SU-DHL-6 (cell line): ENCODE data around the gene MT1G.

ENCODE experiments used
- H2AFZ ChIP-seq: fragments of 200-600 bp; sonication (generic); 2 replicates; pipeline ENCODE4 v1.6.1; 2014; ENCODE audit warnings: low read depth, mild to moderate bottlenecking, moderate library complexity, mixed read lengths, antibody characterized with exemption, low read length; ENCODE audit not compliant: severe bottlenecking
- H3F3A ChIP-seq: fragments of 200-600 bp; shearing (Covaris generic); 2 replicates; pipeline ENCODE4 v1.6.0; 2016; ENCODE audit warnings: antibody characterized with exemption, mild to moderate bottlenecking; ENCODE audit not compliant: insufficient read depth
- H3K27ac ChIP-seq: fragments of 200-600 bp; sonication (generic); 2 replicates; pipeline ENCODE4 v1.5.1; 2016; ENCODE audit warnings: low read depth, mild to moderate bottlenecking, low read length, moderate library complexity, mixed read lengths
- H3K27me3 ChIP-seq: fragments of 200-600 bp; sonication (generic), shearing (Covaris generic); 2 replicates; pipeline ENCODE4 v1.6.0; 2014; ENCODE audit warnings: mild to moderate bottlenecking, low read length
- H3K36me3 ChIP-seq: fragments of 200-600 bp; sonication (generic); 2 replicates; pipeline ENCODE4 v1.6.1; 2014; ENCODE audit warnings: mild to moderate bottlenecking, low read length, mixed read lengths
- H3K4me2 ChIP-seq: fragments of 300-600, 200-600 bp; shearing (Covaris generic), sonication (generic); 2 replicates; pipeline ENCODE4 v1.6.0; 2014; ENCODE audit warnings: low read length, low read depth, mild to moderate bottlenecking; ENCODE audit not compliant: poor library complexity, severe bottlenecking
- H3K4me3 ChIP-seq: fragments of 200-600 bp; sonication (generic); 2 replicates; pipeline ENCODE4 v1.5.1; 2014; ENCODE audit warnings: antibody characterized with exemption, low read length, mild to moderate bottlenecking, mixed read lengths; ENCODE audit not compliant: insufficient read depth, poor library complexity, severe bottlenecking
- H3K79me2 ChIP-seq: fragments of 200-600 bp; sonication (generic); 2 replicates; pipeline ENCODE4 v1.6.1; 2014; ENCODE audit warnings: mild to moderate bottlenecking, low read length, moderate library complexity; ENCODE audit not compliant: insufficient read depth
- H3K9ac ChIP-seq: fragments of 200-600 bp; sonication (generic); 2 replicates; pipeline ENCODE4 v1.7.0; 2014; ENCODE audit warnings: mild to moderate bottlenecking, low read length
- H3K9me2 ChIP-seq: fragments of 200-600 bp; sonication (generic); replicated peaks from 2 replicates; pipeline ENCODE4 v1.6.1; 2014; ENCODE audit warnings: low read length; ENCODE audit not compliant: insufficient read depth
- H3K9me3 ChIP-seq: fragments of 200-600 bp; sonication (generic); 2 replicates; pipeline ENCODE4 v1.6.1; 2014; ENCODE audit warnings: low read length, mixed read lengths; ENCODE audit not compliant: insufficient read depth
- H4K20me1 ChIP-seq: fragments of 200-600 bp; sonication (generic); 2 replicates; pipeline ENCODE4 v1.6.1; 2014; ENCODE audit warnings: low read depth, mild to moderate bottlenecking, antibody characterized with exemption, low read length, moderate library complexity, mixed read lengths
- CTCF ChIP-seq: fragments of 200-600 bp; sonication (generic); IDR thresholded peaks from one replicate; pipeline ENCODE4 v1.5.1; 2017; ENCODE audit warnings: antibody characterized with exemption, mild to moderate bottlenecking, low read length, moderate library complexity; ENCODE audit not compliant: insufficient read depth, poor library complexity, severe bottlenecking
- EZH2phosphoT487 ChIP-seq: fragments of 200-600 bp; sonication (generic), shearing (Covaris generic); conservative IDR thresholded peaks from 2 replicates; pipeline ENCODE4 v1.6.1; 2018; ENCODE audit warnings: mild to moderate bottlenecking, antibody characterized with exemption, low read length, moderate library complexity, mixed read lengths

Gene MT1G

DNA sequence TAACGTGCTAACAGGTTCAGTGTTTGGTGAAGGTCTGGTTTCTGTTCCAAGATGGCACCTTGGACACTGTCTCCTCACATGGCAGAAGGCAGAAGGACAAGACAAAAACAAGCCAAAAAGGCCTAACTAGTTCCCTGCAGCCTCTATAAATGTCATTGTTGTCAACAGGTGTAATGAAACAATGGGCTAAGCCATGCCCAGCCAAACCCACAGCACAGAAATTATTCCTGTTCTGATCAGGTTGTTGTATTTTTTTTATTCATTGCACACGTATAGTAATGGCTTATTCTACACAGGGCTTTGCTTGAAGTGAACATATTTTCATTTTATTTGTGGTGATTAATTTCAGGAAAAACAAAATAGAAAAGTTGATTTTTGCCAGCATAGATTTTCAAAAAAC lies 45.9 kb upstream of the MT1G start:
- H3K79me2 ChIP-seq = no peaks in the 10 kb centered on the region

DNA sequence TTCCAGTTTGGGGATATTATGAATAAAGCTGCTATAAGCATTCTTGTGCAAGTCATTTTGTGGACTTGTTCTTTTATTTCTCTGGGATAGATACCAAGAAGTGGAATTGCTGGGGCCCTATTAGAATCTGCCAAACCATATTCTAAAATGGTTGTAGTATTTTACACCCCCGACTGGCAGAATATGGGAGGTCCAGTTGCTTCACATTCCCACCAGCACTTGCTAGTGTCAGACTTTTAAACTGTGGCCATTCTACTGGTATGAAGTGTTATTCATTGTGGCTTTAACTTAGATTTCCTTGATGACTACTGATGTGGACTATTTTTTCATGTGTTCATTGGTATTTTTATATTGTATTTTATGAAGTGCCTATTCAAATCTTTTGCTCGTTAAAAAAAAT lies 44.0 kb upstream of the MT1G start:
- Histone ChIP-seq H4K20me1 (no peaks in the 10 kb centered on the region), H3K4me2 (no peak overlapping the region), H3K4me3 (no peak overlapping the region), H2AFZ (no peak overlapping the region), H3K9me2 (no peaks in the 10 kb centered on the region), H3K27me3 (no peaks in the 10 kb centered on the region), H3F3A (no peaks in the 10 kb centered on the region), H3K36me3 (no peaks in the 10 kb centered on the region), H3K9ac (no peak overlapping the region), H3K27ac (no peak overlapping the region), H3K9me3 (no peaks in the 10 kb centered on the region), H3K79me2 (no peaks in the 10 kb centered on the region)
- TF ChIP-seq EZH2phosphoT487 (no peak), CTCF (no peak)

More for the DNA sequence above, 45.9 kb upstream of the MT1G start:
- Histone ChIP-seq H3F3A (no peaks in the 10 kb centered on the region), H3K9ac (no peak overlapping the region), H3K36me3 (no peaks in the 10 kb centered on the region), H3K4me2 (no peak overlapping the region), H3K27me3 (no peaks in the 10 kb centered on the region), H3K9me3 (no peaks in the 10 kb centered on the region), H3K4me3 (no peak overlapping the region), H3K27ac (no peak overlapping the region), H4K20me1 (no peaks in the 10 kb centered on the region), H3K9me2 (no peaks in the 10 kb centered on the region), H2AFZ (no peak overlapping the region)
- TF ChIP-seq EZH2phosphoT487 = no peak
- no peak for TF ChIP-seq CTCF

DNA sequence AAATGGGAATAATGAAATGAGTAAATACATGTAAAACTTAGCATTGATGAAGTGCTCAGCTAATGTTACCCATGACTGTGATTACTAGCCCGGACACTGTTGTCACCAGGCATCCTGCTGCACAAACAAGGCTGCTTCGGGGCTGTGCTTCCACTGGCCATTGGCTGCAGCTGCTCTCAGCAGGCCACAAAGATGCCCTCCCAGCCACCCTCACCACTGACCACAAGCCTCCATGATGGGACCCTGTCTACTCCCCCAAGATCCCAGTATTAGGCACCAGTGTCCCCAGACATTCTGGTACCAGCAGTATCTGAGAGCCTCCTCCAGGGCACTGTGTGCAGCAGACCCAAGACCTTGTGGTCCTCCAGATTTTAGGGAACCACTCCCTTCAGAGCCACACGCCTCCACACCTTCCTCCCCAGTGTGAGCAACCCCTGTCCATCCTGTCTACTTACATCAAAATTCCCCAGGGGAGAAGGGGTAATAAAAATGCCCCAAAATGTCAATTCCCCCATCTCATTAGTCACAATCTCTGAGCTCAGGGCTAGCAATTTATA lies 42.4 kb upstream of the MT1G start:
- no peaks in the 10 kb centered on the region for H3K9me2 ChIP-seq
- no peak overlapping the region for H2AFZ ChIP-seq
- H4K20me1 ChIP-seq = no peaks in the 10 kb centered on the region
- H3K36me3 ChIP-seq = no peaks in the 10 kb centered on the region
- H3K4me2 ChIP-seq = no peak overlapping the region
- no peaks in the 10 kb centered on the region for H3K27me3 ChIP-seq
- H3K27ac ChIP-seq = no peak overlapping the region
- H3K9me3 ChIP-seq = no peaks in the 10 kb centered on the region
- no peaks in the 10 kb centered on the region for H3F3A ChIP-seq
- no peaks in the 10 kb centered on the region for H3K79me2 ChIP-seq
- TF ChIP-seq CTCF (no peak), EZH2phosphoT487 (no peak)
- H3K9ac ChIP-seq = no peak overlapping the region
- no peak overlapping the region for H3K4me3 ChIP-seq
